Breast epithelium (tissue), 4 donors: Measurements from ENCODE around the gene SVEP1. TPM values are rescaled to one million over a fixed set of nuclear protein-coding genes. Genes with fewer than 3 reads are reported as not detected.

Experiments
- DNase-seq, 2 donors: peaks; one replicate each; pipeline ENCODE4 v3.0.0-alpha.2; 2019; ENCODE audit warnings: low spot score in 2 of 2
- H3K27ac ChIP-seq, 2 donors: fragments of 200-600 bp; sonication (generic) in 1 of 2; one replicate each; pipeline ENCODE4 v1.5.1; 2016 to 2019; ENCODE audit warnings: mild to moderate bottlenecking in 1 of 2
- H3K27me3 ChIP-seq, 2 donors: fragments of 200-600 bp; sonication (generic) in 1 of 2; one replicate each; pipeline versions ENCODE4 v1.5.1 to v1.6.0; 2017 to 2019; ENCODE audit warnings: control low read depth in 1 of 2, mild to moderate bottlenecking in 1 of 2
- H3K36me3 ChIP-seq: fragments of 200-600 bp; one replicate; pipeline ENCODE4 v1.5.1; 2019
- H3K4me1 ChIP-seq, 2 donors: fragments of 200-600 bp; sonication (generic); one replicate each; pipeline ENCODE4 v1.5.1; 2016 to 2019; ENCODE audit warnings: control low read depth in 1 of 2
- H3K4me3 ChIP-seq, 3 donors: fragments of 200-600 bp; sonication (generic); 1 replicate in 2 of 3; 2 replicates in 1 of 3; pipeline ENCODE4 v1.5.1; 2016 to 2019; ENCODE audit warnings: mild to moderate bottlenecking in 3 of 3, moderate library complexity in 2 of 3
- H3K9me3 ChIP-seq, 2 donors: fragments of 200-600 bp; sonication (generic) in 1 of 2; one replicate each; pipeline ENCODE4 v1.5.1; 2016 to 2019; ENCODE audit warnings: control low read depth in 1 of 2
- CTCF ChIP-seq, 3 donors: fragments of 450-650 bp; IDR thresholded peaks; one replicate each; pipeline ENCODE4 v1.5.1; 2016 to 2017; ENCODE audit warnings: antibody characterized with exemption in 3 of 3, mild to moderate bottlenecking in 3 of 3, moderate library complexity in 3 of 3
- POLR2A ChIP-seq: fragments of 450-650 bp; IDR thresholded peaks from one replicate; pipeline ENCODE4 v1.6.1; 2016; ENCODE audit warnings: antibody characterized with exemption, mild to moderate bottlenecking, moderate library complexity
- POLR2AphosphoS5 ChIP-seq, 3 donors: sonication (generic); formaldehyde crosslinking; IDR thresholded peaks; one replicate each; pipeline ENCODE4 v1.6.1; 2017; ENCODE audit warnings: antibody characterized with exemption in 3 of 3
- intact Hi-C: fragments of 100-400 bp; cut with DNase I; formaldehyde crosslinking; loops from one replicate; pipeline ENCODE4 v1.15.1; 2023; ENCODE audit warnings: low total_unique reads
- total RNA-seq, 3 donors: library from RNA; depleted of rRNA; stranded (reverse); fragments of >200 nt; gene quantifications; one replicate each; pipeline ENCODE4 v1.1.0, GENCODE V29; 2016

SVEP1 gene
- total RNA-seq, 3 donors from 2014 or later, result 54.6 to 158 (median 99.0) TPM

GRCh38 chr9:110334183-110334582, 245.4 kb downstream of the SVEP1 start:
- no peaks in the 10 kb centered on the region for H3K4me1 ChIP-seq
- DNase-seq, result no peak
- no peak overlapping the region for H3K27ac ChIP-seq
- no peaks in the 10 kb centered on the region for H3K9me3 ChIP-seq
- H3K4me3 ChIP-seq, result no peak overlapping the region
- no peaks in the 10 kb centered on the region for H3K27me3 ChIP-seq
- TF ChIP-seq CTCF (IDR thresholded peaks at IDR 0.05) (no peak), POLR2AphosphoS5 (IDR thresholded peaks at IDR 0.05) (no peak), POLR2A (no peak)
- intact Hi-C loops, result no loop called here
- no peaks in the 10 kb centered on the region for H3K36me3 ChIP-seq

- Histone ChIP-seq H3K4me3 (no peak overlapping the region), H3K36me3 (no peaks in the 10 kb centered on the region), H3K9me3 (no peaks in the 10 kb centered on the region), H3K27me3 (no peaks in the 10 kb centered on the region), H3K27ac (no peak overlapping the region), H3K4me1 (no peaks in the 10 kb centered on the region)
- intact Hi-C loops, result no loop called here
- no peak for DNase-seq
- TF ChIP-seq CTCF (IDR thresholded peaks at IDR 0.05), result no peak
These were observed 246.8 kb downstream of the SVEP1 start for GRCh38 chr9:110332766-110333165.

DNA sequence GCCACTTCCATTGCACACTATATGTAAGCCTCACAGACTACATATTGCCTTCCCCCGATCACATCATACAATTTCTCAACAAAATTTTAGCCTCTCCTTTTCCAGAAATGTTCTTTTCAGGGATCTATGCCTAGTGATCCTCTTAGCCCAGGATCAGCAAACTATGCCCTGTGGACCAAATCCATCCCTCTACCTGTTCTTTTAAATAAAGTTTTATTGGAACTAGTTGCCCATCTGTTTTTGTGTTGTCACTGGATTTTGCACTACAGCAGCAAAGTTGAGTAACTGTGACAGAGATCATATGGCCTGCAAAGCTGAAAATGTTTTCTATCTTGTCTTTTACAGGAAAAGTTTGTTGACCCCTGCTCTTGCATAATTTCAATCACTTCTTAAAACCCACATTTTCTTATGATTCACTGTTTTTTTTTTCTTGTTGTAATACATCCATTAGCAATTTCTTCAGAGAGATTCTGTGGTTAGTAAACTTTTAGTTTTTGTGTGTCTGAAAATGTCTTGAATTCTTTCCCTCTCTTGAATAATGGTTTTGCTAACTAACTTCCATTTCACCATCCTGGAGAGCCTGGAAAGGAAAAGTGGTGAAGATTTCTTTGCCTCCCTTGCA, 248.9 kb downstream of the SVEP1 start:
- DNase-seq, result no peak
- Histone ChIP-seq H3K27me3 (no peaks in the 10 kb centered on the region), H3K4me1 (no peaks in the 10 kb centered on the region), H3K4me3 (no peak overlapping the region), H3K36me3 (no peaks in the 10 kb centered on the region), H3K9me3 (no peaks in the 10 kb centered on the region), H3K27ac (no peak overlapping the region)
- intact Hi-C loops, result no loop called here
- TF ChIP-seq CTCF (IDR thresholded peaks at IDR 0.05) (no peak), POLR2AphosphoS5 (IDR thresholded peaks at IDR 0.05) (no peak), POLR2A (no peak)

- no peak overlapping the region for H3K27ac ChIP-seq
- no peak for TF ChIP-seq POLR2AphosphoS5 (IDR thresholded peaks at IDR 0.05)
- TF ChIP-seq POLR2A, result no peak
- TF ChIP-seq CTCF (IDR thresholded peaks at IDR 0.05), result no peak
- intact Hi-C loops, result no loop called here
- H3K4me1 ChIP-seq, result no peaks in the 10 kb centered on the region
- H3K36me3 ChIP-seq, result no peaks in the 10 kb centered on the region
- no peaks in the 10 kb centered on the region for H3K27me3 ChIP-seq
- DNase-seq, result no peak
- H3K9me3 ChIP-seq, result no peaks in the 10 kb centered on the region
- no peak overlapping the region for H3K4me3 ChIP-seq
These were observed 249.8 kb downstream of the SVEP1 start for GRCh38 chr9:110329639-110330230.

- Histone ChIP-seq H3K4me1 (no peaks in the 10 kb centered on the region), H3K27ac (no peak overlapping the region), H3K9me3 (no peaks in the 10 kb centered on the region), H3K36me3 (no peaks in the 10 kb centered on the region), H3K4me3 (no peak overlapping the region), H3K27me3 (no peaks in the 10 kb centered on the region)
- DNase-seq, result no peak
- TF ChIP-seq CTCF (IDR thresholded peaks at IDR 0.05) (no peak), POLR2A (no peak), POLR2AphosphoS5 (IDR thresholded peaks at IDR 0.05) (no peak)
- intact Hi-C loops, result no loop called here
These were observed 250.8 kb downstream of the SVEP1 start for GRCh38 chr9:110328763-110329162.
